PC-9 (cell line): ENCODE data around the gene ADAMTS20. TPM values are rescaled to one million over a fixed set of nuclear protein-coding genes. Genes with fewer than 3 reads are reported as not detected.

Experiments used
- BruUV-seq: library from RNA; stranded (reverse); fragments of 400-500 nt; replicated peaks from 2 replicates; lab custom pipeline; 2021; lab: Mats Ljungman, UMichigan
- CTCF ChIA-PET: fragments of 300-600 bp; sonication (Branson Sonifier 250); formaldehyde crosslinking; loops from one replicate; lab custom pipeline; 2022; ENCODE audit warnings: antibody characterized with exemption; lab: Charles Lee
- POLR2A ChIA-PET: fragments of 300-600 bp; sonication (Branson Sonifier 250); formaldehyde crosslinking; loops from one replicate; lab custom pipeline; 2022; ENCODE audit warnings: antibody characterized with exemption; ENCODE audit not compliant: unreplicated experiment; lab: Charles Lee
- DNase-seq, 2 experiments: peaks; one replicate each; pipeline versions ENCODE4 v3.0.0 to v3.0.0-alpha.2; 2015 to 2022; ENCODE audit warnings: mixed read lengths in 1 of 2
- H2AFZ ChIP-seq: fragments of 200-600 bp; sonication (generic); 2 replicates; pipeline ENCODE4 v1.8.1; 2017; ENCODE audit warnings: antibody characterized with exemption
- H3F3A ChIP-seq: fragments of 200-600 bp; sonication (generic); 2 replicates; pipeline ENCODE4 v1.8.1; 2017; ENCODE audit warnings: antibody characterized with exemption, mild to moderate bottlenecking, low read depth; ENCODE audit not compliant: insufficient read depth
- H3K27ac ChIP-seq: fragments of 200-600 bp; sonication (generic); 2 replicates; pipeline ENCODE4 v1.6.1; 2016; ENCODE audit warnings: mixed run types
- H3K27me3 ChIP-seq: fragments of 200-600 bp; sonication (generic); 2 replicates; pipeline ENCODE4 v1.6.1; 2016; ENCODE audit warnings: low read depth, mixed run types; ENCODE audit not compliant: insufficient read depth
- H3K36me3 ChIP-seq: fragments of 200-600 bp; sonication (generic); 2 replicates; pipeline ENCODE4 v1.6.1; 2016; ENCODE audit warnings: low read depth, mixed run types
- H3K4me1 ChIP-seq: fragments of 200-600 bp; sonication (generic); replicated peaks from 2 replicates; pipeline ENCODE4 v1.6.1; 2016; ENCODE audit warnings: mixed run types; ENCODE audit not compliant: insufficient read depth
- H3K4me2 ChIP-seq: fragments of 200-600 bp; sonication (generic); 2 replicates; pipeline ENCODE4 v1.6.1; 2017; ENCODE audit warnings: mixed run types
- H3K4me3 ChIP-seq: fragments of 200-600 bp; sonication (generic); 2 replicates; pipeline ENCODE4 v1.6.1; 2016; ENCODE audit warnings: mixed run types
- H3K79me2 ChIP-seq: fragments of 200-600 bp; sonication (generic); 2 replicates; pipeline ENCODE4 v1.6.1; 2017; ENCODE audit warnings: low read depth, mixed run types
- H3K9me2 ChIP-seq: fragments of 200-600 bp; sonication (generic); 2 replicates; pipeline ENCODE4 v1.8.1; 2017; ENCODE audit warnings: mild to moderate bottlenecking; ENCODE audit not compliant: insufficient read depth
- H3K9me3 ChIP-seq: fragments of 200-600 bp; sonication (generic); 2 replicates; pipeline ENCODE4 v1.8.1; 2016; ENCODE audit warnings: low read depth; ENCODE audit not compliant: insufficient read depth
- H4K20me1 ChIP-seq: fragments of 200-600 bp; sonication (generic); 2 replicates; pipeline ENCODE4 v1.8.1; 2017; ENCODE audit not compliant: insufficient read depth
- CTCF ChIP-seq: fragments of 200-600 bp; sonication (generic); conservative IDR thresholded peaks from 2 replicates; pipeline ENCODE4 v1.6.1; 2017; ENCODE audit warnings: mixed run types, antibody characterized with exemption, mild to moderate bottlenecking, moderate library complexity
- EZH2 ChIP-seq: fragments of 200-600 bp; sonication (generic); IDR thresholded peaks from 2 replicates; pipeline ENCODE4 v1.8.0; 2017; ENCODE audit warnings: antibody characterized with exemption, low read depth
- intact Hi-C: fragments of 100-400 bp; cut with micrococcal nuclease; formaldehyde crosslinking; loops from one replicate; pipeline ENCODE4 v1.10.0; 2022; ENCODE audit not compliant: unreplicated experiment
- total RNA-seq: library from RNA; stranded (reverse); gene quantifications from 2 replicates; pipeline ENCODE4 v1.2.3, GENCODE V29; 2021

ADAMTS20 gene
- total RNA-seq, 1 experiment from 2014 or later, result 1.0 TPM

GRCh38 chr12:43577381-43577780 lies 25.4 kb upstream of the ADAMTS20 start:
- CTCF ChIA-PET, result no interaction called here
- Histone ChIP-seq H3K9me2 (no peaks in the 10 kb centered on the region), H4K20me1 (no peaks in the 10 kb centered on the region), H3F3A (no peaks in the 10 kb centered on the region), H3K36me3 (no peaks in the 10 kb centered on the region), H3K9me3 (no peaks in the 10 kb centered on the region; the same call in 1 of the 2 replicates), H3K27me3 (no peaks in the 10 kb centered on the region), H2AFZ (no peak overlapping the region), H3K4me3 (no peak overlapping the region), H3K4me1 (no peaks in the 10 kb centered on the region), H3K27ac (no peak overlapping the region), H3K4me2 (no peak overlapping the region), H3K79me2 (no peaks in the 10 kb centered on the region)
- no peak for DNase-seq
- POLR2A ChIA-PET, result no interaction called here
- no peak for TF ChIP-seq EZH2
- no peak for TF ChIP-seq CTCF
- BruUV-seq, result no TSS peak
- intact Hi-C loops, result no loop called here

- TF ChIP-seq EZH2 (no peak), CTCF (no peak)
- DNase-seq, result no peak
- no peak overlapping the region for H3K27ac ChIP-seq
- no peaks in the 10 kb centered on the region for H3F3A ChIP-seq
- no peaks in the 10 kb centered on the region; the same call in 1 of the 2 replicates for H3K9me3 ChIP-seq
- no peaks in the 10 kb centered on the region for H3K4me1 ChIP-seq
- no peak overlapping the region for H2AFZ ChIP-seq
- no peak overlapping the region for H3K4me2 ChIP-seq
- H3K27me3 ChIP-seq, result no peaks in the 10 kb centered on the region
- no peaks in the 10 kb centered on the region for H3K9me2 ChIP-seq
- intact Hi-C loops, result no loop called here
- no peak overlapping the region for H3K4me3 ChIP-seq
- ChIA-PET POLR2A (no interaction called here), CTCF (no interaction called here)
- H3K36me3 ChIP-seq, result no peaks in the 10 kb centered on the region
- H3K79me2 ChIP-seq, result no peaks in the 10 kb centered on the region
- BruUV-seq, result no TSS peak
- no peaks in the 10 kb centered on the region for H4K20me1 ChIP-seq
Measured at GRCh38 chr12:43576162-43576561, 24.2 kb upstream of the ADAMTS20 start.

- no peaks in the 10 kb centered on the region for H3K27me3 ChIP-seq
- no peaks in the 10 kb centered on the region for H3F3A ChIP-seq
- H3K4me3 ChIP-seq, result no peak overlapping the region
- H3K4me2 ChIP-seq, result no peak overlapping the region
- BruUV-seq, result no TSS peak
- H3K27ac ChIP-seq, result no peak overlapping the region
- H3K4me1 ChIP-seq, result no peaks in the 10 kb centered on the region
- no peaks in the 10 kb centered on the region for H3K36me3 ChIP-seq
- DNase-seq, result no peak
- TF ChIP-seq CTCF (no peak), EZH2 (no peak)
- H3K79me2 ChIP-seq, result no peaks in the 10 kb centered on the region
- CTCF ChIA-PET, result no interaction called here
- POLR2A ChIA-PET, result no interaction called here
- intact Hi-C loops, result no loop called here
- H2AFZ ChIP-seq, result no peak overlapping the region
- H4K20me1 ChIP-seq, result no peaks in the 10 kb centered on the region
- no peaks in the 10 kb centered on the region for H3K9me3 ChIP-seq
- no peaks in the 10 kb centered on the region for H3K9me2 ChIP-seq
Measured at GRCh38 chr12:43571885-43572284, 19.9 kb upstream of the ADAMTS20 start.
